ENCODE results near the gene IQGAP1.
"Not testable (repeated sequence)": the region's sequence is repeated elsewhere in the genome, so short reads cannot be mapped to it uniquely, and the experiment has no call there.

The IQGAP1 gene

GRCh38 chr15:90493647-90494046, 105.6 kb downstream of the IQGAP1 start:
- no peak for DNase-seq

GRCh38 chr15:90495067-90495466, 107.0 kb downstream of the IQGAP1 start:
- DNase-seq, result no peak

DNA sequence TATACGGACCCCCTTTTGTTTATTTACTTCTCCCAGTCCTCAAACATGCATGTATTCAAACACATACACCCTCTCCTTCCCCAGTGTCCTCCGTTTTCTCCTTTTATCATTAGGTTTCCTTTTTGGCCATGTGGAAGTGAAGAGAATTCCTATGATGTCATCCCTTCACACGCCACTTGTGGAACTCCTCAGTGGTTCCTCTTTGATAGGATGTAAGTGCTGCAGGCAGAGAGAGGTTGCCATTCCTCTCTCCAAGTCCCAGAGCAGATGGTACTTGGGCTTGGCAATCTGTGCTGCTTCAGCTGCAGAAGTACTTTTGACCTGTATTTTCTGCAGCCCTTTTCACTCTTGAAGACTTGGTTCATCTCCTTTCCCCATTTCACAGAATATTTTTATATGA, 108.7 kb downstream of the IQGAP1 start:
- no peak for DNase-seq

- no peak for DNase-seq
These were observed 109.3 kb downstream of the IQGAP1 start for GRCh38 chr15:90497376-90497775.

GRCh38 chr15:90497912-90498311, 109.9 kb downstream of the IQGAP1 start:
- no peak for DNase-seq

- DNase-seq, result no peak
These were observed 112.1 kb downstream of the IQGAP1 start for GRCh38 chr15:90500171-90500570.

GRCh38 chr15:90501898-90502297, 113.9 kb downstream of the IQGAP1 start:
- DNase-seq, result no peak

GRCh38 chr15:90510781-90511180, 122.7 kb downstream of the IQGAP1 start:
- not testable (repeated sequence) for DNase-seq

GRCh38 chr15:90511211-90511618, 123.2 kb downstream of the IQGAP1 start:
- not testable (repeated sequence) for DNase-seq

DNA sequence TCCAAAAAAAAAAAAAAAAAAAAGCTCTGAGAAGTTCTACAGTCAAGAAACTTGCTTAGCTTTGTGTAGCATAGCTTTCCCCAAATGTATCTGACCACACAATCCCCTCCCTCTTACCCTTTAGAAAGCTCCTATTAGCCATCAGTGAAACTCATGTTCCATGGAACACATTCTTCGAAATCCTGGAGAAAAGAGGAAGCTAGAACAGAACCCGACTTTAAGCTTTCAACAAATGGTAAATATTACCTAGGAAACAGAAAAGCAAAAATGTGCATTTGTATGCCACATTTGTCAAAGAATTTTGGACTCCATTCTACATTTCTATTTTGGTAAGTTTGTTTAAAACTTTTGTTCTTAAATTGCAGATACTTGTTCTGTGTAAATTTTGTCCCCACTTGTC, 124.2 kb downstream of the IQGAP1 start:
- DNase-seq, result no peak

GRCh38 chr15:90512981-90513380, 124.9 kb downstream of the IQGAP1 start:
- no peak for DNase-seq

GRCh38 chr15:90513448-90513847, 125.4 kb downstream of the IQGAP1 start:
- no peak for DNase-seq

GRCh38 chr15:90513893-90514292, 125.9 kb downstream of the IQGAP1 start:
- DNase-seq, result not testable (repeated sequence)

GRCh38 chr15:90519688-90520087, 131.6 kb downstream of the IQGAP1 start:
- DNase-seq, result peak; percentile 77

DNA sequence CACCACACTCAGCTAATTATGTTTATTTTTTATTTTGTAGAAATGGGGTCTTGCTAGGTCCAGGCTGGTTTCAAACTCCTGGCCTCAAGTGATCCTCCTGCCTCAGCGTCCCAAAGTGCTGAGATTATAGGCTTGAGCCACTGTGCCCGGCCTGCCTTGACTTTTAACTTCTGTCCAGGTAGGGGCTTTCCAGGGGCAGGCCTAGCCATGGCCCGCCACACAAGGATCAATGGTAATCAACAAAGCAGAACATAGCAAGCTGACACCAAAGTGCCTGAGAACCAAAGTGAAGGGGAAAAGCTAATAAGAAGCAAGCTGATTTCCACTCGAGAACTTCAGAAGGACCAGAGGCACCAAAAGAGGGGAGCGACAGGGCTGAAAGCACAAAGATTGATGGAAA, 132.3 kb downstream of the IQGAP1 start:
- no peak for DNase-seq

GRCh38 chr15:90523373-90523772, 135.3 kb downstream of the IQGAP1 start:
- no peak for DNase-seq

GRCh38 chr15:90524018-90524803, 136.2 kb downstream of the IQGAP1 start:
- peak; percentile 9 for DNase-seq

DNA sequence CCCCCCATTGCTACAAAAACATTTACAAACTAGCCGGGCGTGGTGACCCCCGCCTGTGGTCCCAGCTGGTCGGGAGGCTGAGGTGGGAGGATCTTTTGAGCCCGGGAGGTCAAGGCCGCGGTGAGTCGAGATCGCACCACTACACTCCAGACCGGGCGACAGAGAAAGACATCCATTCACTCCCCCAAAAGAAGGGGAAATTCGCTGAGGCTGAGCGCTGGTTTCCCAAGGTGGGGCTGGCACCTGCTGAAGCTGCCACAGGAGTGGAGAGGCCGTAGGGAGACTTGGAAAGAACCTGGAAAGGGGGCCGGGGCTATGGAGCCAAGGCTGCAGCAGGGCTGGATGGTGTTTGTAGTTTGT, 140.9 kb downstream of the IQGAP1 start:
- DNase-seq, result no peak

GRCh38 chr15:90529371-90530249, 141.6 kb downstream of the IQGAP1 start, which contains the start of gene CRTC3:
Gene CRTC3 (plus strand): TSS chr15:90529923. CDS start chr15:90530072, 149 bp downstream.
- DNase-seq, result peak; percentile 64

DNA sequence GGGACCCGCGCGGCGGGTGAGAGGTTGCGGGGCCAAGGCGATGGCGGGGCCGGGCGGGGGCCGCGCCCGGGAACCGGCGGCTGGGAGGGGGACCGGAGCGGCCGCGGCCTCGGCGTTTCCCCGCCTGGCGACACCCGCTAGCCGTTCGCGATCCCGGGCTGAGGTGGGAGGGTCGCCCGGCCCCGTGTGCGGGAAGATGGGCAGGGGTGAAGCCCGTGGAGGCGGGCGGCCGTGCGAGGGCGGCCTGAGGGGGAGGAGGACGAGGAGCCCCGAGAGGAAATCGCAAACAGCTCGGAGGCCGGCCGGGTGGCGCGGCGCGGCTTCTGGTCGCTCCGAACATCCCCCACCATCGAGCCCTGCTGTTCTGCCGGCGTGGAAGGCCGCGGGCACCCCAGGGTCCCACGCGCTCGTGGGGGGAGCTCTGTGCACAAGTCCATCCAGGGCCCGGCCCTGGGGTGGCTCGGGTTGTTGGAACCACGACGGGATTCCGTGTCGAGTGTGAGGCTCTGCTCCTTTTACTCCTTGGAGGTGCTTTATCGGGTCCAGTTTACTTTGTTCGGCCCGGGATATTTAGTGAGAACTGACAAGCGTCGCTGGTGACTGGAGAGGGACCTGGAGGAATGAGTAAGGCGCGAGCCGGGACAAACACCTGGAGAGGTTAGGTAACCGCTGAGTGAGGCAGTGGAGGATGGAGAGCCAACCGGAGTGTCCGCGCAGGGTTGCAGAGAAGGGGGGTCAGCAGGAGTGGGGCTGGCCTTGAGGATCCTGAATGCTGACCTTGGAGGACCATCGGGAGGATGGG, 142.4 kb downstream of the IQGAP1 start:
- peak; percentile 37 for DNase-seq

GRCh38 chr15:90531147-90531546, 143.1 kb downstream of the IQGAP1 start:
- DNase-seq, result no peak

DNA sequence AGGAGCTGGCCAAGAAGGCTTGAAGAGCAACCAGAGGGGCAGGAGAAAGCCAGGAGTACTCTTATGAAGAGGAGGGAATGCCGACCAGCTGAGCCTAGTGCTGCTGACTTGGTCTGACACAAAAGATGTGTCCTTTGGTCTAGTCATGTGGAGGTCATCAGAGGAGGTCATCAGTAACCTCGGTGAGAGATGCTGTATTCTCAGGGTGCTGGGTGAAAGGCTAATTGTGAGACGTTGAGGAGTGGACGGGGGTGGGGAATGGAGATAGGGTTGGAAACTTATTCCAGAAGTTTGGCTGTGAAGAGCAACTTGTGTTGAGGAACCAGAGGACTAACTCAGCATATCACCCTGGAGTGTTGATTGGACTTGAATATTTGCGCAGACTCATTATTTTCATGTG, 147.2 kb downstream of the IQGAP1 start:
- DNase-seq, result no peak

DNA sequence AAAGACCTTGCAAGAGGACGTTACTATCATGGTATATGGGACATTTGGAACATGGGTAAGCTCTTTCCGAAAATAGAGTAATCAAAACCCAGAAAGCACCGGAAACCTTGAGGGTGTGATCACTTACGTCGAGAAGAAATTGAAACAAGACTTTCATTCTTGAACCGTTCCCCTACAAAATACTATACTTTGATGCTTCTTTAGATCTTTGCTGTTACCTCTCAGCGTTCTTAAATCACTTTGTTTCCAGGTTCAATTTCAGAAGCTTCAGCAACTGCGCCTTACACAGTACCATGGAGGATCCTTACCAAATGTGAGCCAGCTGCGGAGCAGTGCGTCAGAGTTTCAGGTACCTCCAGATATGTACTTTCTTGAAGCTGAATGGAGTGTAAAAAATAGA, 151.7 kb downstream of the IQGAP1 start:
- no peak for DNase-seq

Measured in fibroblast of skin of right biceps (primary cell).